H9 (cell line): ENCODE results near the gene SDC3. TPM values are rescaled to one million over a fixed set of nuclear protein-coding genes. Genes with fewer than 3 reads are reported as not detected.

ENCODE experiments used
- DNase-seq: peaks from one replicate; pipeline ENCODE4 v3.0.0-alpha.2; 2017
- H2AFZ ChIP-seq: one replicate; pipeline ENCODE4 v1.6.1; 2013; ENCODE audit warnings: mild to moderate bottlenecking, low read length, control low read depth, moderate library complexity
- H2AK5ac ChIP-seq: 2 replicates; pipeline ENCODE4 v1.6.1; 2013; ENCODE audit warnings: low read length, control low read depth, mixed read lengths; ENCODE audit not compliant: insufficient read length
- H2BK120ac ChIP-seq: one replicate; pipeline ENCODE4 v1.6.1; 2013; ENCODE audit warnings: low read depth, mild to moderate bottlenecking, low read length, control low read depth, inconsistent platforms; ENCODE audit not compliant: poor library complexity, severe bottlenecking
- H2BK12ac ChIP-seq: 2 replicates; pipeline ENCODE4 v1.6.1; 2013; ENCODE audit warnings: low read length, control low read depth, mixed read lengths, low read depth; ENCODE audit not compliant: insufficient read length
- H2BK15ac ChIP-seq: 2 replicates; pipeline ENCODE4 v1.6.1; 2013; ENCODE audit warnings: low read depth, low read length, control low read depth
- H2BK20ac ChIP-seq: one replicate; pipeline ENCODE4 v1.6.1; 2013; ENCODE audit warnings: low read depth, mild to moderate bottlenecking, low read length, control low read depth, inconsistent platforms; ENCODE audit not compliant: poor library complexity, severe bottlenecking
- H2BK5ac ChIP-seq: 2 replicates; pipeline ENCODE4 v1.6.1; 2013; ENCODE audit warnings: low read length, control low read depth, mixed read lengths; ENCODE audit not compliant: insufficient read length
- H3K14ac ChIP-seq: 2 replicates; pipeline ENCODE4 v1.6.1; 2013; ENCODE audit warnings: low read length, control low read depth; ENCODE audit not compliant: insufficient read depth
- H3K18ac ChIP-seq: 2 replicates; pipeline ENCODE4 v1.6.1; 2013; ENCODE audit warnings: low read depth, mild to moderate bottlenecking, mixed read lengths, low read length, control low read depth; ENCODE audit not compliant: insufficient read length
- H3K23ac ChIP-seq: 2 replicates; pipeline ENCODE4 v1.6.1; 2013; ENCODE audit warnings: low read length, control low read depth, mixed read lengths, low read depth; ENCODE audit not compliant: insufficient read length
- H3K23me2 ChIP-seq: 2 replicates; pipeline ENCODE4 v1.6.1; 2013; ENCODE audit warnings: low read depth, mild to moderate bottlenecking, mixed read lengths, low read length, control low read depth; ENCODE audit not compliant: insufficient read length, poor library complexity, severe bottlenecking
- H3K27ac ChIP-seq: 2 replicates; pipeline ENCODE4 v1.5.1; 2013; ENCODE audit warnings: low read length, control low read depth, mixed read lengths, low read depth; ENCODE audit not compliant: insufficient read length
- H3K27me3 ChIP-seq: 2 replicates; pipeline ENCODE4 v1.6.1; 2013; ENCODE audit warnings: low read length, control low read depth, inconsistent platforms; ENCODE audit not compliant: insufficient read depth
- H3K4ac ChIP-seq: 2 replicates; pipeline ENCODE4 v1.6.1; 2013; ENCODE audit warnings: low read depth, mild to moderate bottlenecking, control low read depth, inconsistent platforms, low read length, moderate library complexity
- H3K4me1 ChIP-seq: 2 replicates; pipeline ENCODE4 v1.6.1; 2013; ENCODE audit warnings: low read length, control low read depth, inconsistent platforms; ENCODE audit not compliant: insufficient read depth
- H3K4me2 ChIP-seq: 2 replicates; pipeline ENCODE4 v1.6.1; 2013; ENCODE audit warnings: low read length, control low read depth, mixed read lengths; ENCODE audit not compliant: insufficient read length, insufficient read depth
- H3K56ac ChIP-seq: 2 replicates; pipeline ENCODE4 v1.6.1; 2013; ENCODE audit warnings: low read depth, mild to moderate bottlenecking, mixed read lengths, low read length, control low read depth; ENCODE audit not compliant: insufficient read length
- H3K79me1 ChIP-seq: 2 replicates; pipeline ENCODE4 v1.6.1; 2013; ENCODE audit warnings: low read depth, mild to moderate bottlenecking, moderate library complexity, low read length, control low read depth, inconsistent platforms; ENCODE audit not compliant: insufficient read depth, poor library complexity, severe bottlenecking
- H3K79me2 ChIP-seq: 2 replicates; pipeline ENCODE4 v1.6.1; 2013; ENCODE audit warnings: low read length, control low read depth, inconsistent platforms; ENCODE audit not compliant: insufficient read depth
- H3K9ac ChIP-seq: 2 replicates; pipeline ENCODE4 v1.6.1; 2013; ENCODE audit warnings: low read length, control low read depth, mixed read lengths; ENCODE audit not compliant: insufficient read length; ENCODE audit errors: extremely low read depth
- H3K9me3 ChIP-seq: one replicate; pipeline ENCODE4 v1.6.1; 2013; ENCODE audit warnings: low read depth, low read length, inconsistent platforms; ENCODE audit not compliant: control insufficient read depth
- H3T11ph ChIP-seq: one replicate; pipeline ENCODE4 v1.6.1; 2013; ENCODE audit warnings: mild to moderate bottlenecking, low read length, control low read depth, inconsistent platforms
- H4K20me1 ChIP-seq: one replicate; pipeline ENCODE4 v1.6.1; 2013; ENCODE audit not compliant: control insufficient read depth, insufficient read length, insufficient read depth
- H4K5ac ChIP-seq: 2 replicates; pipeline ENCODE4 v1.6.1; 2013; ENCODE audit warnings: low read depth, mild to moderate bottlenecking, mixed read lengths, low read length, control low read depth; ENCODE audit not compliant: insufficient read length
- H4K8ac ChIP-seq: replicated peaks from 2 replicates; pipeline ENCODE4 v1.6.1; 2013; ENCODE audit warnings: low read length, control low read depth, mixed read lengths, low read depth; ENCODE audit not compliant: insufficient read length
- H4K91ac ChIP-seq: 2 replicates; pipeline ENCODE4 v1.6.1; 2013; ENCODE audit warnings: low read depth, mild to moderate bottlenecking, moderate library complexity, mixed read lengths, low read length, control low read depth; ENCODE audit not compliant: insufficient read length
- H3K27ac Mint-ChIP-seq, 3 experiments: 2 replicates in 2 of 3; 3 replicates in 1 of 3; pipeline ENCODE4 v1.8.0; 2020 to 2021; ENCODE audit warnings: mixed read lengths in 3 of 3, mild to moderate bottlenecking in 1 of 3, moderate library complexity in 1 of 3
- H3K27me3 Mint-ChIP-seq: 2 replicates; pipeline ENCODE4 v1.8.0; 2021; ENCODE audit warnings: low read depth, mild to moderate bottlenecking, moderate library complexity, mixed read lengths
- H3K36me3 Mint-ChIP-seq, 3 experiments: 2 replicates in 2 of 3; 3 replicates in 1 of 3; pipeline ENCODE4 v1.8.0; 2020 to 2021; ENCODE audit warnings: low read depth in 3 of 3, mixed read lengths in 3 of 3; ENCODE audit not compliant: insufficient read depth in 1 of 3
- H3K4me1 Mint-ChIP-seq, 2 experiments: 2 replicates each; pipeline ENCODE4 v1.8.0; 2020; ENCODE audit warnings: mixed read lengths in 2 of 2
- H3K4me3 Mint-ChIP-seq, 2 experiments: 2 replicates in 1 of 2; 3 replicates in 1 of 2; pipeline ENCODE4 v1.8.0; 2020 to 2021; ENCODE audit warnings: mild to moderate bottlenecking in 2 of 2, mixed read lengths in 2 of 2, moderate library complexity in 1 of 2
- H3K9me3 Mint-ChIP-seq, 2 experiments: 2 replicates in 1 of 2; 3 replicates in 1 of 2; pipeline ENCODE4 v1.8.0; 2020; ENCODE audit warnings: mild to moderate bottlenecking in 2 of 2, mixed read lengths in 2 of 2, moderate library complexity in 1 of 2
- CTCF ChIP-seq: fragments of 200-600 bp; sonication (generic); conservative IDR thresholded peaks from 3 replicates; pipeline ENCODE4 v1.8.0; 2021; ENCODE audit warnings: antibody characterized with exemption, mild to moderate bottlenecking
- WGBS: extraction: QIAGEN DNeasy Blood & Tissue Kit; methylation state at CpG from one replicate; pipeline ENCODE4 v1.1.7; 2013; ENCODE audit warnings: missing lambda C conversion rate, low lambda C conversion rate, mixed read lengths; ENCODE audit not compliant: insufficient read length; ENCODE audit errors: extremely low coverage; 5-methylcytosine and 5-hydroxymethylcytosine counted together
- total RNA-seq: library from RNA; stranded (reverse); gene quantifications from 2 replicates; pipeline ENCODE4 v1.2.1, GENCODE V29; 2021

Gene SDC3
- total RNA-seq, 1 experiment from 2014 or later: 25.9 TPM

GRCh38 chr1:30905916-30906620 is 2.5 kb downstream of the SDC3 start:
- Histone ChIP-seq H3K23me2 (peaks cover 7% of the 10 kb centered on the region), H4K5ac (no peak overlapping the region), H3K4me2 (no peak overlapping the region), H3K23ac (no peak overlapping the region), H3T11ph (no peak overlapping the region), H3K9ac (no peak overlapping the region), H3K4me1 (peaks cover 3% of the 10 kb centered on the region; the same call in 1 of the 2 replicates), H2BK12ac (no peak overlapping the region), H3K27me3 (no peaks in the 10 kb centered on the region), H3K56ac (no peak overlapping the region), H3K18ac (no peak overlapping the region), H4K91ac (no peak overlapping the region), H3K4ac (no peak overlapping the region), H2BK5ac (no peak overlapping the region), H2AFZ (no peak overlapping the region), H4K20me1 (peaks cover 6% of the 10 kb centered on the region), H3K27ac (no peak overlapping the region), H4K8ac (no peak overlapping the region), H3K9me3 (no peaks in the 10 kb centered on the region), H3K79me2 (0 out of 2 replicates have a peak, but pooled peaks cover 2% of the 10 kb centered on the region), H2BK15ac (no peak overlapping the region), H2AK5ac (no peak overlapping the region), H3K79me1 (no peaks in the 10 kb centered on the region), H2BK120ac (no peak overlapping the region), H2BK20ac (no peak overlapping the region), H3K14ac (no peak overlapping the region)
- no peak for DNase-seq
- peak overlapping the region; percentile 29 to 69; a peak in 2 of 5 replicates for H3K4me3 Mint-ChIP-seq
- no peaks in the 10 kb centered on the region for H3K36me3 Mint-ChIP-seq
- peaks cover 46 to 75% of the 10 kb centered on the region in 2 experiments for H3K4me1 Mint-ChIP-seq
- no CpG with 5 or more reads among the region's 9 CpGs for WGBS
- no peak for TF ChIP-seq CTCF
- no peaks in the 10 kb centered on the region for H3K9me3 Mint-ChIP-seq
- H3K27me3 Mint-ChIP-seq: peaks cover 31% of the 10 kb centered on the region
- H3K27ac Mint-ChIP-seq: no peak overlapping the region
